RWPE1 (cell line): Measurements from ENCODE around the gene AIM2.

Experiments used
- CTCF ChIA-PET: fragments of 350-600 bp; sonication (Branson Sonifier 250); formaldehyde crosslinking; extraction: SDS; loops from one replicate; lab custom pipeline; 2021; lab: Yijun Ruan, JAX
- POLR2A ChIA-PET: fragments of 400-600 bp; formaldehyde crosslinking; extraction: SDS; loops from one replicate; lab custom pipeline; 2020; ENCODE audit warnings: antibody characterized with exemption; ENCODE audit not compliant: low non-redundant PET; lab: Yijun Ruan, JAX
- DNase-seq: peaks from one replicate; pipeline ENCODE4 v3.0.0; 2012; ENCODE audit warnings: low spot score
- H3K27ac ChIP-seq: fragments of 450-650 bp; 2 replicates; pipeline ENCODE4 v1.5.1; 2017
- CTCF ChIP-seq: fragments of 450-650 bp; conservative IDR thresholded peaks from 2 replicates; pipeline ENCODE4 v1.5.1; 2017; ENCODE audit warnings: low read depth, mild to moderate bottlenecking

The AIM2 gene

GRCh38 chr1:159067699-159068621, 8.6 kb downstream of the AIM2 start:
- ChIA-PET CTCF (interaction anchor here (0.7 kb wide), 1 partner anchor 418 kb away, joined by 3 read pairs; no protein-coding TSS in a partner anchor), POLR2A (no interaction called here)
- no peak overlapping the region for H3K27ac ChIP-seq
- TF ChIP-seq CTCF: no peak
- DNase-seq: no peak

DNA sequence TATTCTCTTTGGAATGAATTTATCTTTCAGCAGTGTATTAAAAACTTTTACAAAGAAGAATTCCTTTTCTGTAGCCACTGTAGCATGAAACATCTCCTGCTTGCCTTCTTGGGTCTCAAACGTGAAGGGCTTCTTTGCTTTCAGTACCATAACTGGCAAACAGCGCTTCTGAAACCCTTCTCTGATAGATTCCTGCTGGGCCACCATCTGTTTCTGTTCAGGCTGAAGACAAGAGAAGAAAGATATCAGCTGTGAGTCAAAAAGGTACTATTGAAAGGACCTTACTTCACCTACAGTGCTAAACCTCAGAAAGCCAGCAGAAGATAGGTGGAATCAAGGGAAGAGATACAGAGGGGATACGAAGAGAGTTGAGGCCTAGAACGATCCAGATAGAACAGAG, 10.5 kb downstream of the AIM2 start:
- TF ChIP-seq CTCF: no peak
- DNase-seq: no peak
- CTCF ChIA-PET: no interaction called here
- no peak overlapping the region for H3K27ac ChIP-seq
- POLR2A ChIA-PET: no interaction called here

DNA sequence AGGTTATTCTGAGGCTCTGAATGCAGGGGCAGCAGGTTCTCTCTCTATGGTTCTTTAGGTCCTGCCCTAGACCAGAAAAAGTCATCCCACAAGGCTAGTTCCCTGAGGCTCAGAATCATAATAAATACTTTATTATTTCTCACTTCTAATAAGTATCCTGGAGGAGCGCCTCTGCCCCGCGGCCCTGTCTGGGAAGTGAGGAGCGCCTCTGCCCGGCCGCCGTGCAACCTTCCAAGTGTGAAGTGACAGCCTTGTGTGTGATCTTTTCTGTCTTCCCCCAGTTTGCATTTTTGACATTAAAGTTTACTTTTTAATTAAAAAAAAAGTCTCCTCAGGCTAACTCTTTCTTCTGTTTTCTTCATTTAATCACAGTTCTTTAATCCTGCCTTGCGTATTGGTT, 11.5 kb downstream of the AIM2 start:
- CTCF ChIA-PET: interaction anchor here (0.9 kb wide), 1 partner anchor 146 kb away, joined by 3 read pairs; no protein-coding TSS in a partner anchor
- TF ChIP-seq CTCF: no peak

DNA sequence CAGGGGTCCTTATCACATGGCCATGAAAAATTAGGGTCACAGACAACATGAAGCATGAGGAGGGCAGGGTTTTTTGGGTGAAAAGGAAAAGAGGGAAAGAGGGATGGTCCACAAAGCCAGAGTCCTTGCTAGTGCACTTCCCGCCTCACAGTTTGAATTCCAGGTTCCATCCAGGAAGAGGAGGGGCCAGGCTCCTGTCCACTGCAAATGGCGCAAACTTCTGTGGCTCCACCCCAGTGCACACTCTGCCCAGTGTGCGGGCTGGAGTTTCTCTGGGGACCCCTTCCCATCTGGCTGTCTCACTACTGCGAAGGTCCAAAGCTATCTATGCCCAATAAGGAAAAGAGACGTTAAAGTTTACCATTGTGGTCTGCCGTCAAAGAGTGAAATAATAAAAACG, 17.8 kb downstream of the AIM2 start:
- H3K27ac ChIP-seq: no peak overlapping the region
- no peak for DNase-seq
- ChIA-PET POLR2A (no interaction called here), CTCF (no interaction called here)
- TF ChIP-seq CTCF: no peak

More for the DNA sequence above, 11.5 kb downstream of the AIM2 start:
- POLR2A ChIA-PET: no interaction called here
- no peak for DNase-seq
- H3K27ac ChIP-seq: no peak overlapping the region

GRCh38 chr1:159056069-159056698, 20.4 kb downstream of the AIM2 start:
- POLR2A ChIA-PET: no interaction called here
- DNase-seq: no peak
- CTCF ChIA-PET: no interaction called here
- peak overlapping the region; percentile 81 for H3K27ac ChIP-seq
- no peak for TF ChIP-seq CTCF

DNA sequence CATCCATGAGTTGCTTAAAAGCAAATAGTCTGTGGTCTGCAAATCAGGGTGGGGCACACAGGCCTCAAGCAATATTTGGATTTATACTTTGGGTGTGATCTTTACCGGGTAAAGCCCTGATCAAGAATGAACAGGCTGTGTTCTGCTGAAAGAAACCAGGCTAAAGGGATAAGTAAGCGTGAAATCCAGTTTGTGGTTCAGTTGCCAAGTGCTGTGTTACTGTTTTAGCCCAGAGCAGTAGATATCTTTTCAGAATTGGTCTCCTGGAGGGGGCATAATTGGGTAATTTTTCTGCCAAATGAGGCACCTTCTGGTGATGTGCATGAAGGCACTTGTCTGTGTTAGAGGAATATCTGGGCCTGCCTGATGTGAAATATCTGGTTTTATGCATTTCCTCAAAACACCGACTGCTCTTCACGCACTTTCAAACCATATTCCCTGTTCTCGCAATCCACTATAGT, 21.4 kb downstream of the AIM2 start:
- peak; percentile 33 for DNase-seq
- no peak overlapping the region for H3K27ac ChIP-seq
- ChIA-PET POLR2A (no interaction called here), CTCF (no interaction called here)
- no peak for TF ChIP-seq CTCF
